Fibroblast of lung (primary cell): Measurements from ENCODE around the gene COMMD7. TPM values are rescaled to one million over a fixed set of nuclear protein-coding genes. Genes with fewer than 3 reads are reported as not detected.

ENCODE experiments used
- DNase-seq, 2 donors: peaks; one replicate each; pipeline versions ENCODE4 v3.0.0 to v3.0.0-alpha.2; 2010; ENCODE audit warnings: low read depth in 2 of 2
- H2AFZ ChIP-seq: 2 replicates; pipeline ENCODE4 v1.5.1; 2012; ENCODE audit warnings: low read length, control low read depth, inconsistent platforms
- H3K27ac ChIP-seq: 2 replicates; pipeline ENCODE4 v1.5.1; 2011; ENCODE audit warnings: low read length, control low read depth; ENCODE audit not compliant: insufficient read depth
- H3K27me3 ChIP-seq: 2 replicates; pipeline ENCODE4 v1.5.1; 2011; ENCODE audit warnings: mild to moderate bottlenecking, low read length; ENCODE audit not compliant: control insufficient read depth, insufficient read depth
- H3K36me3 ChIP-seq: 2 replicates; pipeline ENCODE4 v1.5.1; 2011; ENCODE audit warnings: low read length; ENCODE audit not compliant: control insufficient read depth, insufficient read depth
- H3K4me1 ChIP-seq: 2 replicates; pipeline ENCODE4 v1.5.1; 2011; ENCODE audit warnings: low read length; ENCODE audit not compliant: control insufficient read depth, insufficient read depth; ENCODE audit errors: extremely low read depth
- H3K4me2 ChIP-seq: 2 replicates; pipeline ENCODE4 v1.5.1; 2011; ENCODE audit warnings: low read length, control low read depth; ENCODE audit not compliant: insufficient read depth; ENCODE audit errors: extremely low read depth
- H3K4me3 ChIP-seq, 4 experiments: fragments of 200-600 bp in 1 of 4; sonication (generic) in 1 of 4; replicated peaks in 1 of 4; 2 replicates each; pipeline ENCODE4 v1.5.1; 2011 to 2016; ENCODE audit warnings: low read length in 4 of 4, low read depth in 3 of 4, mild to moderate bottlenecking in 3 of 4, control low read depth in 2 of 4, inconsistent platforms in 1 of 4, mixed read lengths in 1 of 4; ENCODE audit not compliant: insufficient read depth in 1 of 4; ENCODE audit errors: control extremely low read depth in 1 of 4
- H3K79me2 ChIP-seq: 2 replicates; pipeline ENCODE4 v1.5.1; 2012; ENCODE audit warnings: mild to moderate bottlenecking, low read length, inconsistent platforms; ENCODE audit not compliant: control insufficient read depth, insufficient read depth
- H3K9ac ChIP-seq: 2 replicates; pipeline ENCODE4 v1.5.1; 2011; ENCODE audit warnings: mild to moderate bottlenecking, low read length, control low read depth; ENCODE audit not compliant: insufficient read depth
- H3K9me3 ChIP-seq: 2 replicates; pipeline ENCODE4 v1.5.1; 2012; ENCODE audit warnings: low read depth, low read length; ENCODE audit not compliant: control insufficient read depth, insufficient read depth
- H4K20me1 ChIP-seq: 2 replicates; pipeline ENCODE4 v1.5.1; 2011; ENCODE audit warnings: low read length; ENCODE audit not compliant: control insufficient read depth, insufficient read depth; ENCODE audit errors: extremely low read depth
- CTCF ChIP-seq, 2 donors: IDR thresholded peaks in 1 of 2; conservative IDR thresholded peaks in 1 of 2; 1 replicate in 1 of 2; 2 replicates in 1 of 2; pipeline ENCODE4 v1.5.1; 2011 to 2012; ENCODE audit warnings: low read length in 2 of 2, control low read depth in 1 of 2, inconsistent platforms in 1 of 2, low read depth in 1 of 2, mild to moderate bottlenecking in 1 of 2
- EZH2 ChIP-seq: IDR thresholded peaks from 2 replicates; pipeline ENCODE4 v1.5.1; 2012; ENCODE audit warnings: low read length, control low read depth, mild to moderate bottlenecking; ENCODE audit errors: missing control alignments
- polyA minus RNA-seq: library from RNA; depleted of rRNA, polyadenylated mRNA; stranded (reverse); fragments of >200 nt; gene quantifications from 2 replicates; pipeline ENCODE4 v1.2.3, GENCODE V29; 2011; ENCODE audit warnings: low replicate concordance
- polyA plus RNA-seq, 2 donors: library from polyadenylated mRNA; depleted of rRNA in 1 of 2; stranded (reverse) in 1 of 2; unstranded in 1 of 2; fragments of >200 nt; gene quantifications; 2 replicates each; pipeline ENCODE4 v1.2.1, GENCODE V29; 2011 to 2012; ENCODE audit warnings: missing spikeins in 1 of 2
- total RNA-seq: library from RNA; depleted of rRNA; stranded (reverse); fragments of >200 nt; gene quantifications from 2 replicates; pipeline ENCODE4 v1.2.1, GENCODE V29; 2014

The COMMD7 gene
- total RNA-seq (26.7 and 39.6 TPM in 2 replicates), polyA plus RNA-seq (68.5 and 70.0 TPM in 2 replicates), polyA minus RNA-seq (18.9 and 42.9 TPM in 2 replicates)
- 71.4 and 74.3 TPM in 2 replicates for polyA plus RNA-seq (2012)

- DNase-seq: peak; percentile 51 to 54
- no peaks in the 10 kb centered on the region for H3K27me3 ChIP-seq
- no peaks in the 10 kb centered on the region for H3K9me3 ChIP-seq
- peak within 1 kb of the TSS; percentile 84 to 89 (median 87) for H3K4me3 ChIP-seq
- peak within 1 kb of the TSS; percentile 78 for H2AFZ ChIP-seq
- no peaks in the 10 kb centered on the region for H3K36me3 ChIP-seq
- H3K4me1 ChIP-seq: peaks cover 11% of the 10 kb centered on the region
- peaks cover 16% of the 10 kb centered on the region for H3K79me2 ChIP-seq
- H4K20me1 ChIP-seq: no peaks in the 10 kb centered on the region
- peak within 1 kb of the TSS; percentile 78 for H3K9ac ChIP-seq
- peak within 1 kb of the TSS; percentile 95 for H3K4me2 ChIP-seq
- peak within 1 kb of the TSS; percentile 69 for H3K27ac ChIP-seq
- TF ChIP-seq EZH2 (no peak), CTCF (conservative IDR thresholded peaks at IDR 0.05 in 1 of 2, IDR thresholded peaks at IDR 0.05 in 1 of 2; ENCODE audit: low read depth in 1 of 2, low read length in 2 of 2) (no peak)
Observed at GRCh38 chr20:32743237-32744112, at the start of gene COMMD7. Gene COMMD7 (minus strand): TSS chr20:32743467. CDS start chr20:32743391, 76 bp downstream.

- TF ChIP-seq EZH2: no peak
- TF ChIP-seq CTCF (conservative IDR thresholded peaks at IDR 0.05 in 1 of 2, IDR thresholded peaks at IDR 0.05 in 1 of 2; ENCODE audit: low read depth in 1 of 2, low read length in 2 of 2): peak in 1 of 2 donors; percentile 8
- DNase-seq: no peak
- no peak overlapping the region for H2AFZ ChIP-seq
Observed at GRCh38 chr20:32792731-32793458, 49.6 kb upstream of the COMMD7 start.

GRCh38 chr20:32792316-32792715 is 49.0 kb upstream of the COMMD7 start:
- H4K20me1 ChIP-seq: no peaks in the 10 kb centered on the region
- no peaks in the 10 kb centered on the region for H3K27me3 ChIP-seq
- peak in 1 of 2 donors; percentile 67 for DNase-seq
- peaks cover 7% of the 10 kb centered on the region for H3K36me3 ChIP-seq
- no peak overlapping the region for H2AFZ ChIP-seq
- TF ChIP-seq CTCF (conservative IDR thresholded peaks at IDR 0.05 in 1 of 2, IDR thresholded peaks at IDR 0.05 in 1 of 2; ENCODE audit: low read depth in 1 of 2, low read length in 2 of 2) (no peak), EZH2 (no peak)
- H3K9me3 ChIP-seq: no peaks in the 10 kb centered on the region
- no peaks in the 10 kb centered on the region for H3K79me2 ChIP-seq
- H3K4me2 ChIP-seq: no peak overlapping the region
- no peaks in the 10 kb centered on the region for H3K4me1 ChIP-seq
- H3K4me3 ChIP-seq: no peak overlapping the region
- H3K9ac ChIP-seq: no peak overlapping the region
- no peak overlapping the region for H3K27ac ChIP-seq

More at GRCh38 chr20:32792731-32793458, 49.6 kb upstream of the COMMD7 start:
- Histone ChIP-seq H3K79me2 (no peaks in the 10 kb centered on the region), H3K4me1 (no peaks in the 10 kb centered on the region), H3K4me2 (no peak overlapping the region), H3K27me3 (no peaks in the 10 kb centered on the region), H3K27ac (no peak overlapping the region), H4K20me1 (no peaks in the 10 kb centered on the region), H3K9me3 (no peaks in the 10 kb centered on the region), H3K36me3 (peaks cover 7% of the 10 kb centered on the region), H3K9ac (no peak overlapping the region), H3K4me3 (no peak overlapping the region)
